ENCODE measurements around the gene E4F1. TPM values are rescaled to one million over a fixed set of nuclear protein-coding genes. Genes with fewer than 3 reads are reported as not detected.

The E4F1 gene
- total and polyA plus RNA-seq, 2 donors (not counting 3 experiments of a cell fraction or from before 2014, with no cell fraction given) = 28.6 to 32.7 TPM

- POLR2A ChIA-PET = no interaction called here
- dilution Hi-C loops (cut with MboI; ENCODE audit: extremely low pct_ligation_motif_present, low sequenced_read_pairs) = no loop called here
- no TSS peak for BruUV-seq (replicated peaks)
Measured at GRCh38 chr16:2207872-2208271, 15.5 kb upstream of the E4F1 start.

DNA sequence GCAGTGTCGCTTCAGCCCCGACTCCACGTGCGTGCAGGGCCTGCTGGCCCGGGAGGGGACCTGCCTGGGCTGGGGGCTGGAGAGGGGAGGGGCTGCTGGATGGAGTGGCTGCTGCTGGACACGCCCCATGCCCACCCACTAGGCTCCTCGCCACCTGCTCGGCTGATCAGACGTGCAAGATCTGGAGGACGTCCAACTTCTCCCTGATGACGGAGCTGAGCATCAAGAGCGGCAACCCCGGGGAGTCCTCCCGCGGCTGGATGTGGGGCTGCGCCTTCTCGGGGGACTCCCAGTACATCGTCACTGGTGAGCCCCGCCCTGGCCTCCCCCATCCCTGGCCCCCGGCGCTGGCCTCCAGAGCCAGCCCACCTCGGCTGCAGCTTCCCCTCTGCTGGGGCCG is 15.1 kb upstream of the E4F1 start:
- H3K27me3 ChIP-seq (ENCODE audit: control insufficient read depth in 2 of 2, insufficient read depth in 2 of 2, low read length in 2 of 2) = no peaks in the 10 kb centered on the region
- no peak overlapping the region for H3K9ac ChIP-seq (replicated peaks; ENCODE audit: extremely low read depth, insufficient read depth, low read length)
- no peak overlapping the region for H2AFZ ChIP-seq (ENCODE audit: low read depth, low read length)
- no peaks in the 10 kb centered on the region for H4K20me1 ChIP-seq (replicated peaks; ENCODE audit: control insufficient read depth, extremely low read depth, insufficient read depth, low read length)
- H3K79me2 ChIP-seq (ENCODE audit: control insufficient read depth, insufficient read depth, low read length) = peaks cover 20% of the 10 kb centered on the region
- intact Hi-C loops (cut with micrococcal nuclease) = no loop called here
- POLR2A ChIA-PET = interaction anchor here (1.7 kb wide), 1 partner anchor 53 kb away, joined by 5 read pairs; the partner anchor contains the start of gene TRAF7
- no peak overlapping the region for H3K4me2 ChIP-seq (ENCODE audit: insufficient read depth, low read length)
- no peak for DNase-seq (ENCODE audit: low read depth, low spot score)
- no peaks in the 10 kb centered on the region for H3K9me1 ChIP-seq (replicated peaks; ENCODE audit: control insufficient read depth, extremely low read depth, insufficient read depth, low read length)
- FAIRE-seq = no peak
- dilution Hi-C loops (cut with MboI; ENCODE audit: extremely low pct_ligation_motif_present, low sequenced_read_pairs) = no loop called here
- no peaks in the 10 kb centered on the region for H3K9me3 ChIP-seq (replicated peaks; ENCODE audit: control insufficient read depth, insufficient read depth, low read length)
- no peak for TF ChIP-seq MAX (IDR thresholded peaks at IDR 0.05; ENCODE audit: insufficient read depth, insufficient read length)
- no peak for TF ChIP-seq FOS (IDR thresholded peaks at IDR 0.05; ENCODE audit: borderline replicate concordance, insufficient read depth, low read length)
- TF ChIP-seq EZH2 (IDR thresholded peaks at IDR 0.05; ENCODE audit: borderline replicate concordance, low read depth, low read length, severe bottlenecking) = no peak
- TF ChIP-seq, protein P1, sequence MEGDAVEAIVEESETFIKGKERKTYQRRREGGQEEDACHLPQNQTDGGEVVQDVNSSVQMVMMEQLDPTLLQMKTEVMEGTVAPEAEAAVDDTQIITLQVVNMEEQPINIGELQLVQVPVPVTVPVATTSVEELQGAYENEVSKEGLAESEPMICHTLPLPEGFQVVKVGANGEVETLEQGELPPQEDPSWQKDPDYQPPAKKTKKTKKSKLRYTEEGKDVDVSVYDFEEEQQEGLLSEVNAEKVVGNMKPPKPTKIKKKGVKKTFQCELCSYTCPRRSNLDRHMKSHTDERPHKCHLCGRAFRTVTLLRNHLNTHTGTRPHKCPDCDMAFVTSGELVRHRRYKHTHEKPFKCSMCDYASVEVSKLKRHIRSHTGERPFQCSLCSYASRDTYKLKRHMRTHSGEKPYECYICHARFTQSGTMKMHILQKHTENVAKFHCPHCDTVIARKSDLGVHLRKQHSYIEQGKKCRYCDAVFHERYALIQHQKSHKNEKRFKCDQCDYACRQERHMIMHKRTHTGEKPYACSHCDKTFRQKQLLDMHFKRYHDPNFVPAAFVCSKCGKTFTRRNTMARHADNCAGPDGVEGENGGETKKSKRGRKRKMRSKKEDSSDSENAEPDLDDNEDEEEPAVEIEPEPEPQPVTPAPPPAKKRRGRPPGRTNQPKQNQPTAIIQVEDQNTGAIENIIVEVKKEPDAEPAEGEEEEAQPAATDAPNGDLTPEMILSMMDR (IDR thresholded peaks at IDR 0.05; ENCODE audit: extremely low read depth in 1 of 2, insufficient read depth in 1 of 2, low read depth in 1 of 2, low read length in 2 of 2) = no peak
- TF ChIP-seq MYC (IDR thresholded peaks at IDR 0.05; ENCODE audit: low read depth, low read length) = no peak
- TF ChIP-seq JUN (IDR thresholded peaks at IDR 0.05; ENCODE audit: borderline replicate concordance, insufficient read depth, insufficient read length, low read depth) = no peak
- TF ChIP-seq POLR2AphosphoS5 (IDR thresholded peaks at IDR 0.05; ENCODE audit: insufficient read depth, low read depth, low read length) = no peak
- no peak for TF ChIP-seq POLR2A (IDR thresholded peaks at IDR 0.05; ENCODE audit: low read depth, low read length)
- TF ChIP-seq GATA2 (IDR thresholded peaks at IDR 0.05; ENCODE audit: insufficient read depth, insufficient read length, low read depth, low read length) = no peak
- CTCF ChIA-PET = no interaction called here
- peaks cover 0 to 22% of the 10 kb centered on the region in 2 experiments for H3K36me3 ChIP-seq (ENCODE audit: control insufficient read depth in 2 of 2, extremely low read depth in 1 of 2, insufficient read depth in 2 of 2, low read length in 2 of 2)
- H3K27ac ChIP-seq (ENCODE audit: insufficient read depth, low read depth, low read length) = no peak overlapping the region
- peaks cover 20% of the 10 kb centered on the region for H3K4me1 ChIP-seq (ENCODE audit: control insufficient read depth, extremely low read depth, insufficient read depth, low read length)
- no peak overlapping the region for H3K4me3 ChIP-seq (replicated peaks in 1 of 3; ENCODE audit: insufficient read depth in 1 of 3, low read depth in 1 of 3, low read length in 3 of 3)
- BruUV-seq (replicated peaks) = no TSS peak

More at GRCh38 chr16:2207872-2208271, 15.5 kb upstream of the E4F1 start:
- intact Hi-C loops (cut with micrococcal nuclease) = no loop called here
- Histone ChIP-seq H3K9me1 (replicated peaks; ENCODE audit: control insufficient read depth, extremely low read depth, insufficient read depth, low read length) (no peaks in the 10 kb centered on the region), H3K9me3 (replicated peaks; ENCODE audit: control insufficient read depth, insufficient read depth, low read length) (no peaks in the 10 kb centered on the region), H3K4me3 (replicated peaks in 1 of 3; ENCODE audit: insufficient read depth in 1 of 3, low read depth in 1 of 3, low read length in 3 of 3) (no peak overlapping the region), H3K36me3 (ENCODE audit: control insufficient read depth in 2 of 2, extremely low read depth in 1 of 2, insufficient read depth in 2 of 2, low read length in 2 of 2) (peaks cover 0 to 22% of the 10 kb centered on the region in 2 experiments), H3K79me2 (ENCODE audit: control insufficient read depth, insufficient read depth, low read length) (peaks cover 16% of the 10 kb centered on the region), H3K27ac (ENCODE audit: insufficient read depth, low read depth, low read length) (no peak overlapping the region), H3K9ac (replicated peaks; ENCODE audit: extremely low read depth, insufficient read depth, low read length) (no peak overlapping the region), H3K4me2 (ENCODE audit: insufficient read depth, low read length) (no peak overlapping the region), H2AFZ (ENCODE audit: low read depth, low read length) (no peak overlapping the region), H4K20me1 (replicated peaks; ENCODE audit: control insufficient read depth, extremely low read depth, insufficient read depth, low read length) (no peaks in the 10 kb centered on the region), H3K4me1 (ENCODE audit: control insufficient read depth, extremely low read depth, insufficient read depth, low read length) (peaks cover 16% of the 10 kb centered on the region), H3K27me3 (ENCODE audit: control insufficient read depth in 2 of 2, insufficient read depth in 2 of 2, low read length in 2 of 2) (no peaks in the 10 kb centered on the region)
- TF ChIP-seq GATA2 (IDR thresholded peaks at IDR 0.05; ENCODE audit: insufficient read depth, insufficient read length, low read depth, low read length) = no peak
- TF ChIP-seq JUN (IDR thresholded peaks at IDR 0.05; ENCODE audit: borderline replicate concordance, insufficient read depth, insufficient read length, low read depth) = no peak
- TF ChIP-seq POLR2A (IDR thresholded peaks at IDR 0.05; ENCODE audit: low read depth, low read length) = no peak
- no peak for TF ChIP-seq POLR2AphosphoS5 (IDR thresholded peaks at IDR 0.05; ENCODE audit: insufficient read depth, low read depth, low read length)
- TF ChIP-seq EZH2 (IDR thresholded peaks at IDR 0.05; ENCODE audit: borderline replicate concordance, low read depth, low read length, severe bottlenecking) = no peak
- no peak for TF ChIP-seq FOS (IDR thresholded peaks at IDR 0.05; ENCODE audit: borderline replicate concordance, insufficient read depth, low read length)
- FAIRE-seq = no peak
- no peak for DNase-seq (ENCODE audit: low read depth, low spot score)
- CTCF ChIA-PET = no interaction called here

Measured in endothelial cell of umbilical vein (primary cell).